Heart left ventricle (tissue), 16 donors: ENCODE results near the gene PRKCA. TPM values are rescaled to one million over a fixed set of nuclear protein-coding genes. Genes with fewer than 3 reads are reported as not detected.
A peak's percentile ranks its signal among the peaks of the same experiment; 100 is the strongest.

ENCODE experiments used
- ATAC-seq, 4 donors: fragments of 200-7000 bp; cut with Tn5 transposase; one replicate each; pipeline ENCODE4 v1.9.1; 2020 to 2022; ENCODE audit warnings: moderate library complexity in 4 of 4, mild to moderate bottlenecking in 3 of 4, moderate number of reproducible peaks in 1 of 4
- DNase-seq, 5 donors: peaks; one replicate each; pipeline ENCODE4 v3.0.0-alpha.2; 2020
- H3K27ac ChIP-seq, 12 donors: fragments of 200-600 bp; sonication (generic) in 4 of 12; one replicate each; pipeline versions ENCODE4 v1.5.0 to v1.8.0; 2016 to 2022; ENCODE audit warnings: mild to moderate bottlenecking in 2 of 12
- H3K27me3 ChIP-seq, 9 donors: fragments of 200-600 bp; sonication (generic) in 2 of 9; one replicate each; pipeline versions ENCODE4 v1.5.1 to v1.8.0; 2016 to 2022; ENCODE audit warnings: mild to moderate bottlenecking in 3 of 9
- H3K36me3 ChIP-seq, 9 donors: fragments of 200-600 bp; sonication (generic) in 2 of 9; one replicate each; pipeline versions ENCODE4 v1.5.0 to v1.8.0; 2018 to 2022; ENCODE audit warnings: mild to moderate bottlenecking in 2 of 9
- H3K4me1 ChIP-seq, 12 donors: fragments of 200-600 bp; sonication (generic) in 4 of 12; one replicate each; pipeline versions ENCODE4 v1.5.0 to v1.8.0; 2016 to 2022; ENCODE audit warnings: mild to moderate bottlenecking in 3 of 12
- H3K4me3 ChIP-seq, 12 donors: fragments of 200-600 bp; sonication (generic) in 4 of 12; one replicate each; pipeline versions ENCODE4 v1.5.0 to v1.8.0; 2017 to 2022; ENCODE audit warnings: mild to moderate bottlenecking in 9 of 12, moderate library complexity in 4 of 12
- H3K9me3 ChIP-seq, 12 donors: fragments of 200-600 bp; sonication (generic) in 4 of 12; one replicate each; pipeline versions ENCODE4 v1.5.0 to v1.8.0; 2016 to 2022; ENCODE audit warnings: mild to moderate bottlenecking in 1 of 12
- CTCF ChIP-seq, 12 donors: fragments of 200-600 bp; sonication (generic) in 4 of 12; IDR thresholded peaks; one replicate each; pipeline versions ENCODE4 v1.5.0 to v1.8.0; 2018 to 2022; ENCODE audit warnings: antibody characterized with exemption in 12 of 12, mild to moderate bottlenecking in 5 of 12
- POLR2A ChIP-seq, 2 donors: fragments of 450-650 bp; IDR thresholded peaks; one replicate each; pipeline ENCODE4 v1.6.1; 2017; ENCODE audit warnings: antibody characterized with exemption in 2 of 2, mild to moderate bottlenecking in 2 of 2, moderate library complexity in 2 of 2
- WGBS, 4 donors: extraction: QIAGEN DNeasy Blood & Tissue Kit in 2 of 4; methylation state at CpG; one replicate each; pipeline versions ENCODE4 v1.1.5 to v1.1.7; 2013 to 2018; 5-methylcytosine and 5-hydroxymethylcytosine counted together
- intact Hi-C, 10 donors: fragments of 100-400 bp; cut with DNase I; formaldehyde crosslinking; loops; one replicate each; pipeline versions ENCODE4 v1.11.1 to v1.14.2; 2022
- polyA plus RNA-seq, 2 donors: library from polyadenylated mRNA; stranded (reverse); fragments of 200-250 nt; gene quantifications; one replicate each; pipeline ENCODE4 v1.2.3, GENCODE V29; 2013
- total RNA-seq, 9 donors: library from RNA; depleted of rRNA in 2 of 9; stranded (reverse); fragments of >200 nt in 2 of 9; fragmentation: NEBNext Ultra II Directional in 3 of 9; extraction: Animal tissue kit (Norgen Biotek cat#: 25700) in 3 of 9; gene quantifications; one replicate each; pipeline versions ENCODE4 v1.1.0 to v1.2.4, GENCODE V29; 2016 to 2023
- donor health status: ischemic (EF 13 %, LVEDD 7.1; RV severe dilation, severe dysfunction).
- donor health status: healthy with polysubstance abuse.
- donor health status: DM: no; HTN: yes; CAD: no.
- donor health status: DM: no; HTN: no; CAD: no.
- donor health status: ischemic (EF 25% LVEDD 6.9; RV normal size, moderate dysfunction).
- donor health status: ischemic (EF 25% LVEDD 5.7; RV mildly dilated, moderate dysfunction).
- donor health status: healthy.
- donor health status: DM: yes; HTN: yes; CAD: no.
- donor health status: ischemic (EF 35%, LVEDD 5.7; RV mildly dilated, moderate dysfunction).
- donor health status: nonischemic (EF 11% LVEDD 7.7; RV severe dilation, severe dysfunction).
- donor health status: DM: yes; HTN: yes; CAD: no.
- donor health status: PGD.
- donor health status: ischemic (EF 29% LVEDD 5.4; RV normal size, mild dysfunction).
- donor health status: nonischemic (EF 23%, LVEDD 6.1; RV moderate dilation, normal function).

Gene PRKCA
- total and polyA plus RNA-seq, 11 donors, result 3.4 to 26.8 (median 11.4) TPM

GRCh38 chr17:66580184-66580955, 278.0 kb downstream of the PRKCA start:
- ATAC-seq (peak; percentile 34 to 71 (median 55)), DNase-seq (peak; percentile 30 to 64 (median 36))
- Histone ChIP-seq H3K27me3 (no peaks in the 10 kb centered on the region), H3K4me3 (no peak overlapping the region), H3K27ac (peak overlapping the region in 5 of 12 donors; percentile 8 to 59 (median 31)), H3K4me1 (peaks cover 0 to 40% (median 13%) of the 10 kb centered on the region in 12 donors), H3K36me3 (no peaks in the 10 kb centered on the region), H3K9me3 (no peaks in the 10 kb centered on the region)
- WGBS, 4 donors, result 51 to 54% (median 53%) methylated on average over 15 of the region's 15 CpGs
- intact Hi-C loops, result no loop called here
- TF ChIP-seq POLR2A (IDR thresholded peaks at IDR 0.05), result no peak

- peak in 3 of 5 donors; percentile 35 to 44 (median 40) for DNase-seq
- no peaks in the 10 kb centered on the region for H3K9me3 ChIP-seq
- H3K36me3 ChIP-seq, result no peaks in the 10 kb centered on the region
- H3K4me1 ChIP-seq, result peaks cover 0 to 40% (median 13%) of the 10 kb centered on the region in 12 donors
- WGBS, 4 donors, result 30 to 48% (median 38%) methylated on average over 3 of the region's 3 CpGs
- intact Hi-C loops, result no loop called here
- peak overlapping the region in 3 of 12 donors; percentile 8 to 57 (median 31) for H3K27ac ChIP-seq
- no peaks in the 10 kb centered on the region for H3K27me3 ChIP-seq
- no peak for ATAC-seq
- TF ChIP-seq POLR2A (IDR thresholded peaks at IDR 0.05) (no peak), CTCF (IDR thresholded peaks at IDR 0.05) (no peak)
- no peak overlapping the region for H3K4me3 ChIP-seq
These were observed 278.6 kb downstream of the PRKCA start for GRCh38 chr17:66580956-66581391.

- Histone ChIP-seq H3K27ac (no peak overlapping the region), H3K4me1 (peaks cover 0 to 40% (median 13%) of the 10 kb centered on the region in 12 donors), H3K27me3 (no peaks in the 10 kb centered on the region), H3K36me3 (no peaks in the 10 kb centered on the region), H3K9me3 (no peaks in the 10 kb centered on the region), H3K4me3 (no peak overlapping the region)
- ATAC-seq (no peak), DNase-seq (no peak)
- 94 to 97% (median 95%) methylated on average over 5 of the region's 5 CpGs for WGBS, 4 donors
- no peak for TF ChIP-seq POLR2A (IDR thresholded peaks at IDR 0.05)
- TF ChIP-seq CTCF (IDR thresholded peaks at IDR 0.05), result peak in 1 of 12 donors; percentile 8
- intact Hi-C loops, result no loop called here
These were observed 280.1 kb downstream of the PRKCA start for GRCh38 chr17:66582373-66583111.

GRCh38 chr17:66583112-66583748, 280.8 kb downstream of the PRKCA start:
- ATAC-seq (no peak), DNase-seq (no peak)
- intact Hi-C loops, result no loop called here
- Histone ChIP-seq H3K27me3 (no peaks in the 10 kb centered on the region), H3K4me3 (no peak overlapping the region), H3K27ac (no peak overlapping the region), H3K4me1 (peaks cover 0 to 40% (median 13%) of the 10 kb centered on the region in 12 donors), H3K36me3 (no peaks in the 10 kb centered on the region), H3K9me3 (no peaks in the 10 kb centered on the region)
- 65 to 73% (median 70%) methylated on average over 4 of the region's 4 CpGs for WGBS, 4 donors
- no peak for TF ChIP-seq POLR2A (IDR thresholded peaks at IDR 0.05)

GRCh38 chr17:66584927-66585326, 282.5 kb downstream of the PRKCA start:
- H3K4me1 ChIP-seq, result peaks cover 0 to 26% (median 10%) of the 10 kb centered on the region in 12 donors
- TF ChIP-seq CTCF (IDR thresholded peaks at IDR 0.05) (no peak), POLR2A (IDR thresholded peaks at IDR 0.05) (no peak)
- 96 to 100% (median 99%) methylated on average over 4 of the region's 4 CpGs for WGBS, 4 donors
- no peaks in the 10 kb centered on the region for H3K9me3 ChIP-seq
- no peaks in the 10 kb centered on the region for H3K36me3 ChIP-seq
- H3K27ac ChIP-seq, result no peak overlapping the region
- no peaks in the 10 kb centered on the region for H3K27me3 ChIP-seq
- H3K4me3 ChIP-seq, result no peak overlapping the region
- DNase-seq (no peak), ATAC-seq (no peak)
- intact Hi-C loops, result no loop called here
